ENCODE measurements around the gene CNTN2. TPM values are rescaled to one million over a fixed set of nuclear protein-coding genes. Genes with fewer than 3 reads are reported as not detected.

Gene CNTN2
- total and polyA plus RNA-seq, 11 donors: 0.04 to 2.4 (median 0.19) TPM; not detected in 3

GRCh38 chr1:205108464-205108863 is 65.5 kb downstream of the CNTN2 start:
- Histone ChIP-seq H3K9me3 (no peaks in the 10 kb centered on the region), H3K27me3 (no peaks in the 10 kb centered on the region), H3K27ac (no peak overlapping the region), H3K4me3 (no peak overlapping the region), H3K36me3 (peaks cover 0 to 99% (median 93%) of the 10 kb centered on the region in 9 donors), H3K4me1 (no peaks in the 10 kb centered on the region)
- DNase-seq: no peak
- WGBS, 4 donors: 90 to 92% (median 92%) methylated on average over 4 of the region's 4 CpGs
- no peak for ATAC-seq
- intact Hi-C loops (cut with DNase I): no loop called here
- no peak for TF ChIP-seq POLR2A (IDR thresholded peaks at IDR 0.05)

GRCh38 chr1:205109269-205109668 is 66.3 kb downstream of the CNTN2 start:
- intact Hi-C loops (cut with DNase I): no loop called here
- no peaks in the 10 kb centered on the region for H3K27me3 ChIP-seq
- DNase-seq: no peak
- no peak overlapping the region for H3K27ac ChIP-seq
- no peak for ATAC-seq
- TF ChIP-seq POLR2A (IDR thresholded peaks at IDR 0.05) (no peak), CTCF (IDR thresholded peaks at IDR 0.05) (no peak)
- no peak overlapping the region for H3K4me3 ChIP-seq
- no peaks in the 10 kb centered on the region for H3K9me3 ChIP-seq
- H3K36me3 ChIP-seq: peaks cover 0 to 99% (median 93%) of the 10 kb centered on the region in 9 donors
- no peaks in the 10 kb centered on the region for H3K4me1 ChIP-seq
- 86 to 91% (median 89%) methylated on average over 1 of the region's 1 CpG for WGBS, 4 donors

GRCh38 chr1:205109711-205110110 is 66.7 kb downstream of the CNTN2 start:
- DNase-seq (no peak), ATAC-seq (no peak)
- TF ChIP-seq CTCF (IDR thresholded peaks at IDR 0.05) (no peak), POLR2A (IDR thresholded peaks at IDR 0.05) (no peak)
- Histone ChIP-seq H3K27me3 (no peaks in the 10 kb centered on the region), H3K4me3 (no peak overlapping the region), H3K36me3 (peaks cover 0 to 99% (median 93%) of the 10 kb centered on the region in 9 donors), H3K9me3 (no peaks in the 10 kb centered on the region), H3K4me1 (no peaks in the 10 kb centered on the region), H3K27ac (no peak overlapping the region)
- 78 to 99% (median 93%) methylated on average over 5 of the region's 5 CpGs for WGBS, 4 donors
- intact Hi-C loops (cut with DNase I): no loop called here

- H3K27ac ChIP-seq: no peak overlapping the region
- H3K9me3 ChIP-seq: no peaks in the 10 kb centered on the region
- intact Hi-C loops (cut with DNase I): no loop called here
- no peaks in the 10 kb centered on the region for H3K4me1 ChIP-seq
- ATAC-seq (no peak), DNase-seq (no peak)
- no peak for TF ChIP-seq POLR2A (IDR thresholded peaks at IDR 0.05)
- TF ChIP-seq CTCF (IDR thresholded peaks at IDR 0.05): no peak
- no peak overlapping the region for H3K4me3 ChIP-seq
- H3K36me3 ChIP-seq: peaks cover 0 to 98% (median 93%) of the 10 kb centered on the region in 9 donors
- no peaks in the 10 kb centered on the region for H3K27me3 ChIP-seq
Observed at GRCh38 chr1:205111354-205111753, 68.3 kb downstream of the CNTN2 start.

- no peaks in the 10 kb centered on the region for H3K9me3 ChIP-seq
- no peak overlapping the region for H3K27ac ChIP-seq
- peaks cover 7 to 31% (median 26%) of the 10 kb centered on the region in 12 donors for H3K4me1 ChIP-seq
- intact Hi-C loops (cut with DNase I): no loop called here
- H3K4me3 ChIP-seq: no peak overlapping the region
- 80 to 92% (median 85%) methylated on average over 2 of the region's 2 CpGs for WGBS, 4 donors
- TF ChIP-seq CTCF (IDR thresholded peaks at IDR 0.05) (no peak), POLR2A (IDR thresholded peaks at IDR 0.05) (no peak)
- DNase-seq: no peak
- H3K36me3 ChIP-seq: peaks cover 0 to 54% (median 42%) of the 10 kb centered on the region in 9 donors
- ATAC-seq: no peak
- H3K27me3 ChIP-seq: no peaks in the 10 kb centered on the region
Observed at GRCh38 chr1:205118752-205119151, 75.7 kb downstream of the CNTN2 start.
